Muscle of arm (tissue), 12 donors: ENCODE measurements around the gene PRKAR1A. TPM values are rescaled to one million over a fixed set of nuclear protein-coding genes. Genes with fewer than 3 reads are reported as not detected.

Source experiments
- DNase-seq: peaks from one replicate; pipeline ENCODE4 v3.0.0-alpha.2; 2013
- polyA plus RNA-seq, 12 donors: library from polyadenylated mRNA; unstranded; fragments of 120-200 nt; gene quantifications; one replicate each; pipeline ENCODE4 v1.2.1, GENCODE V29; 2013; ENCODE audit not compliant: insufficient read length in 12 of 12

Gene PRKAR1A
- polyA plus RNA-seq, 12 donors, result 280 to 504 (median 393) TPM

DNA sequence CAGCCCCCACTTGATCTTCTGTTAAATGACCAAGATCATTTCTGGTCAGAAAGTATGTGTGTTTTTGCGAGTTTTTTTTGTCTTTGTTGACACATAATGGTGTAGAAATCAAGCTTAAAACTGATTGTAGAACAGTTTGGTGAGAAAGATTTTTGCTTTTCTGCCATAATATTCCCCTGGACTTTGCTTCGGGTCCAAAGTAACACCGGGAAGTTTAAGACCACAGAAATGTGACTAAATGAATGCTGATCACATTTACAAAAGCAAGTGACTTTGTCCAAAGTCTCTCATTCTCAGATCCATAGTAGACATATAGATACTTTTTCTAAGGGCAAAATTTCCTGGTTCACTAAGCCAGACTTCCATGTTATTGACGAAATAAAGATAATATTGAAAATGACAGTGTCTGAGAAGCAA, 86.3 kb downstream of the PRKAR1A start:
- DNase-seq, result no peak

DNA sequence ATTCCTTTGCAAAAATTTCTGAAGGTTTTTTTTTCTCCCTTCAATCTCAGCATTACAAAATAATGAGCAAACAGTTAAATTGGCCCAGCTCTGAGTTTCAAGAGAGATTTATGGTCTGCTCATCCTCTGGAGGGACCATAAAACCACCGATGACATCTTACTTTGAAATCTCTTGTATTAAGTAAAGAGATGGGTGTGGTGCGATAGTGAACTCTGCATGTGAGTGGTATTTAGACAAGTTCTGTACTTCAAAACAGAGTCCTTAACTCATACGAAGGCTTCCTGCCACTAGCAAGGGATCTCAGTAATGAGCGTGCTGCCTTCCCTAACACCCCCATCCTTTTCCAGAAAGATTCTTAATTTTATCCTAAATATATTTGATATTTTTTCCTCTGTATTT, 86.9 kb downstream of the PRKAR1A start:
- no peak for DNase-seq

DNA sequence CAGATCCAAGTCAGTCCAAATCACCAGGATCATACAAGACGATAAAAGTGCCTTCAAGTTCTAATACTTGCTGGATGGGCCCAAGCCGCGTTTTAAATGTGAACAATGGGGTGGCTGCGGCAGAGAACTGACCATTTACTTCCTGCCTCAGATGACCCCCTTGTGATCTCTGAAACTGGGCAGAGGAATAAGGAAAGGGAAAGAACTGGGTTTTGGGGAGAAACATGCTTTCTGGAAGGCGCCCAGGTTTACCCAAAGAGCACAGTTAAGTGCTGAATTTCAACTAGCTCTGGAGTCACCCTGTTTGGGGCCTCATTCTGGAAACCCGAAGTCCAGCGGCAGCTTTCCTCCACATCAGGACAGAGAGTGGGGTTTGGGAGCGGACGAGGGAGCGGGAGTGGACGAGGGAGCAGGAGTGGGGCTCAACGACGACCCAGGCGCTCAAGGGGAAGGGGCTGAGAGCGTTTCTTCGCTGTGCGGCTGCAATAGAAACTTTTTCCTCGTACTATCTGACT, 87.4 kb downstream of the PRKAR1A start:
- no peak for DNase-seq

DNA sequence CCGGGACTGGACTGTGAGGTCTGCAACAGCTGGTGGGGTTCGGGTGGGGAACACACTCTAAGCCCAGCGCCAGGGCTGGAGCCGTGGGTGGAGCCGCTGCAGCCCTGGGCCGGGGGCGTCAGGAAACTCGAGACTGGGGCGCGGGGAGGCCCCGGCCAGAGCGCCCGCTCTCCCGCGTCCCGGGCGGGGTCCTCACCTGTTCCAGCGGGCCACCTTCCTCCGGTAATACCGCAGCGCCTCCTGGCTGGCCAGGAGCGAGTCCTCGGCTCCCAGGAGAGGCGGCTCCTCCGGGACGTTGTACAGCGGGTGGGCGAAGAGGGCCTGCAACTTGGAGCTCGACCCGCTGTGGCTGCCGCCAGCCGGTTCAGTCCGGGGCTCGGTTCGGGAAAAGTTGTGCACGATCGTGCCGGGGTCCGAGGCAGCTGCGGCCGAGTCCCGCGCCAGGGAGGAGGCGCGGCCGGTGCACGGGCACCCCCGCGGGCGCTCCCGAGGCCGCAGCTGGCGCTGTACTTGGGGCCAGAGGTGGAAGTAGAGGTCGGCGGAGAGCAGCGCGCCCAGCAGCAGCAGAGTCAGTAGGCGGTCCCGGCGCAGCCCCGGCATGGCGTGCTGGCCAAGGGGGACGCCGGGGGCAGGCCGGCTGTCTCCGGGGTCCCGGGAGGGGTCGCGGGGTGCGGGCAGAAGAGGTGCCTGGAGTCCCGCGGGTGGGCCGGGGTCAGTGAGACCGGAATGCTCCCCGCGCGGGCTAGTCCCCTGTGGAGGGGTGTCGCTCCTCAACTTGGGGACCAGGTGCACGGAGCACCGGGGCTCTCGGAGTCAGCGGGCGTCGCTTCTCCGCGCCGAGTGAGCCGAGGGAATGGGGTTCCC, 88.1 kb downstream of the PRKAR1A start:
- no peak for DNase-seq

Other genes starting within 250 kb of the PRKAR1A start
- gene SLC16A6, start 221.3 kb upstream of the PRKAR1A start, polyA plus RNA-seq, result 1 to 10 TPM in 3 of 12 donors, under 1 TPM in 7, not detected in 2; 0.41 to 1.5 (median 0.62) TPM
- gene ARSG, start 220.9 kb upstream of the PRKAR1A start, polyA plus RNA-seq, result 1 to 10 TPM in 11 of 12 donors, not detected in 1; 2.7 to 9.6 (median 3.4) TPM
- gene WIPI1, start 54.9 kb upstream of the PRKAR1A start, polyA plus RNA-seq, result 10 to 100 TPM in 11 of 12 donors, not detected in 1; 40.0 to 56.7 (median 45.3) TPM
- gene FAM20A, start 88.9 kb downstream of the PRKAR1A start, polyA plus RNA-seq, result 10 to 100 TPM in 3 of 12 donors, 1 to 10 TPM in 8, not detected in 1; 5.3 to 12.9 (median 8.5) TPM